Measurements from ENCODE around the gene AJAP1. TPM values are rescaled to one million over a fixed set of nuclear protein-coding genes. Genes with fewer than 3 reads are reported as not detected.

Gene AJAP1
- total RNA-seq, 1 donor from 2014 or later: 3.5 TPM

DNA sequence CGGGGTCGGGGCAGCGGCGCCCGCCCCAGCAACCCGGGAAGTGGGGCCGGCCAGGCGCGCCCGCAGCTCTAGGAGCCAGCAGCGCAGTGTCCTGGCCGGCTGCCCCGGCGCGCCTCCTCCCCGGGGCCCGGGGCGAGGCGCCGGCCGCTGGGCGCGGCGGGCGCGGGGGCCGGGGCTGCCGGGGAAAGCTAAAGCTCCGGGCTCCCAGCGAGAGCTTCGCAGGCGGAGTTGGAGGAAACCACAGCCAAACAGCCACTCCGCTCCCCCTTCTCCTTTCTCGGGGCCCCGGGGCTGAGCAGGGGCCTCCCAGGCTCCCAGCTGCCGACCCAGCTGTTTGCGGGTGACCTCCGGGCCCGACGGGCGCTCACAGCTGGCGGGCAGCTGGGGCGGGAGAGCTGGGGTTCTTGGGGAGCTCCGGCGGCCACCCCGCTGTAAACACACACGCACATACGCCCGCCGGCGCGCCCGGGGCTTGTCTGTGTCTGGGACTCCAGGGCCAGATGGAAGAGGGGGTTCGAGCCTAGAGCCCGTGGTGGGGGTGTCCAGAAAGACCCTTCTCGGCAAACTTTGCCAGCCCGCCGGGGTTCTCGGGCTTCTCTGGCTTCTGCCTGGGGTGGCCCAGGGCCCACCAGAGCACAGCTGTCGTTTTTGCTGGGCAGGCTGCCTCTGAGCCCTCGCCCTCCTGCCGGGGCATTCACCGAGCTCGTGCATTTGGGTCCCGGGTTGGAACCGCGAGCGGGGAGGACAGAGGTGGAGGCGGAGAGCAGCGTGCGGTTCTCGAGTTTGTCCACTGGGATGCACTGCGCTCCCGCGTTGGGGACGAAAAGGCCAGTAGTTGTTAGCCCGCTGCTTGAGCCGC, 1.5 kb downstream of the AJAP1 start:
- Mint-ChIP-seq H3K9me3 (ENCODE audit: unreplicated experiment) (peaks cover 15% of the 10 kb centered on the region), H3K4me1 (ENCODE audit: low read depth, unreplicated experiment) (peaks cover 2% of the 10 kb centered on the region), H3K27ac (ENCODE audit: unreplicated experiment) (no peak overlapping the region), H3K27me3 (ENCODE audit: unreplicated experiment) (peaks cover 1% of the 10 kb centered on the region), H3K4me3 (ENCODE audit: unreplicated experiment) (peak overlapping the region; percentile 69), H3K36me3 (ENCODE audit: unreplicated experiment) (no peaks in the 10 kb centered on the region)
- TF ChIP-seq, protein P1, sequence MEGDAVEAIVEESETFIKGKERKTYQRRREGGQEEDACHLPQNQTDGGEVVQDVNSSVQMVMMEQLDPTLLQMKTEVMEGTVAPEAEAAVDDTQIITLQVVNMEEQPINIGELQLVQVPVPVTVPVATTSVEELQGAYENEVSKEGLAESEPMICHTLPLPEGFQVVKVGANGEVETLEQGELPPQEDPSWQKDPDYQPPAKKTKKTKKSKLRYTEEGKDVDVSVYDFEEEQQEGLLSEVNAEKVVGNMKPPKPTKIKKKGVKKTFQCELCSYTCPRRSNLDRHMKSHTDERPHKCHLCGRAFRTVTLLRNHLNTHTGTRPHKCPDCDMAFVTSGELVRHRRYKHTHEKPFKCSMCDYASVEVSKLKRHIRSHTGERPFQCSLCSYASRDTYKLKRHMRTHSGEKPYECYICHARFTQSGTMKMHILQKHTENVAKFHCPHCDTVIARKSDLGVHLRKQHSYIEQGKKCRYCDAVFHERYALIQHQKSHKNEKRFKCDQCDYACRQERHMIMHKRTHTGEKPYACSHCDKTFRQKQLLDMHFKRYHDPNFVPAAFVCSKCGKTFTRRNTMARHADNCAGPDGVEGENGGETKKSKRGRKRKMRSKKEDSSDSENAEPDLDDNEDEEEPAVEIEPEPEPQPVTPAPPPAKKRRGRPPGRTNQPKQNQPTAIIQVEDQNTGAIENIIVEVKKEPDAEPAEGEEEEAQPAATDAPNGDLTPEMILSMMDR (IDR thresholded peaks at IDR 0.05; ENCODE audit: partially characterized antibody, unreplicated experiment): peak; percentile 40
- DNase-seq: peak; percentile 66

- Mint-ChIP-seq H3K4me1 (ENCODE audit: low read depth, unreplicated experiment) (peaks cover 2% of the 10 kb centered on the region), H3K36me3 (ENCODE audit: unreplicated experiment) (no peaks in the 10 kb centered on the region), H3K27me3 (ENCODE audit: unreplicated experiment) (peaks cover 4% of the 10 kb centered on the region), H3K4me3 (ENCODE audit: unreplicated experiment) (peak overlapping the region; percentile 69), H3K9me3 (ENCODE audit: unreplicated experiment) (peaks cover 14% of the 10 kb centered on the region), H3K27ac (ENCODE audit: unreplicated experiment) (no peak overlapping the region)
- TF ChIP-seq, protein P1 (IDR thresholded peaks at IDR 0.05; ENCODE audit: partially characterized antibody, unreplicated experiment): no peak
- no peak for DNase-seq
Measured at GRCh38 chr1:4656533-4657140, 2.2 kb downstream of the AJAP1 start.

GRCh38 chr1:4657244-4657789, 2.9 kb downstream of the AJAP1 start:
- no peak for DNase-seq
- Mint-ChIP-seq H3K9me3 (ENCODE audit: unreplicated experiment) (peaks cover 14% of the 10 kb centered on the region), H3K36me3 (ENCODE audit: unreplicated experiment) (no peaks in the 10 kb centered on the region), H3K27ac (ENCODE audit: unreplicated experiment) (no peak overlapping the region), H3K4me1 (ENCODE audit: low read depth, unreplicated experiment) (peaks cover 2% of the 10 kb centered on the region), H3K4me3 (ENCODE audit: unreplicated experiment) (peak overlapping the region; percentile 42), H3K27me3 (ENCODE audit: unreplicated experiment) (peaks cover 4% of the 10 kb centered on the region)
- TF ChIP-seq, protein P1 (IDR thresholded peaks at IDR 0.05; ENCODE audit: partially characterized antibody, unreplicated experiment): no peak

- Mint-ChIP-seq H3K27ac (ENCODE audit: unreplicated experiment) (no peak overlapping the region), H3K4me1 (ENCODE audit: low read depth, unreplicated experiment) (peaks cover 2% of the 10 kb centered on the region), H3K27me3 (ENCODE audit: unreplicated experiment) (peaks cover 4% of the 10 kb centered on the region), H3K4me3 (ENCODE audit: unreplicated experiment) (no peak overlapping the region), H3K36me3 (ENCODE audit: unreplicated experiment) (no peaks in the 10 kb centered on the region), H3K9me3 (ENCODE audit: unreplicated experiment) (peaks cover 12% of the 10 kb centered on the region)
- TF ChIP-seq, protein P1 (IDR thresholded peaks at IDR 0.05; ENCODE audit: partially characterized antibody, unreplicated experiment): no peak
- peak; percentile 16 for DNase-seq
Measured at GRCh38 chr1:4657960-4658541, 3.6 kb downstream of the AJAP1 start.

Measured in glutamatergic neuron (in vitro differentiated cells).